HG03066 (cell line): Measurements from ENCODE around the gene HDAC4.

Source experiments
- ATAC-seq: cut with Tn5 transposase; IDR thresholded peaks from one replicate; pipeline ENCODE4 v1.9.1; 2021; ENCODE audit warnings: low read depth; ENCODE audit not compliant: unreplicated experiment

HDAC4 gene

GRCh38 chr2:239261796-239262483 is 138.9 kb downstream of the HDAC4 start:
- ATAC-seq: no peak

DNA sequence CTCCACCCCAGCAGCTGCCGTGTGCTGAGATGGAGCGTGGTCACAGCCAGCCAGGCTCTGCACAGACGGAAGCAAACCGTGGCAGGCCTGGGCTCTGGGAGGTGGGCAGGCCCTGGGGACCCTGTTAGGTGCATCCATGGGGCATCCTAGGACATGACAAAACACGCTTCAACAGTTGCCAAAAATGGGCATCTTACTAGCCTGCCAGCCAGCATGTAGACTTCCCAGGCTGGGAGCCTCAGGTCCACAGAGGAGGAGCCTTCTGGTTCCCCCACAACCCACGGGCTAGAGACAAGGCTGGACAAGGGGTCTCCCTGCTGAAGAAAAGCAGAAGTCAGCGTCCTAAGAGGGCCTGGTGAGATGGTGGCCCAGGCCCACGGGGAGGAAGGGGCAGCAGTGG is 139.5 kb downstream of the HDAC4 start:
- no peak for ATAC-seq

DNA sequence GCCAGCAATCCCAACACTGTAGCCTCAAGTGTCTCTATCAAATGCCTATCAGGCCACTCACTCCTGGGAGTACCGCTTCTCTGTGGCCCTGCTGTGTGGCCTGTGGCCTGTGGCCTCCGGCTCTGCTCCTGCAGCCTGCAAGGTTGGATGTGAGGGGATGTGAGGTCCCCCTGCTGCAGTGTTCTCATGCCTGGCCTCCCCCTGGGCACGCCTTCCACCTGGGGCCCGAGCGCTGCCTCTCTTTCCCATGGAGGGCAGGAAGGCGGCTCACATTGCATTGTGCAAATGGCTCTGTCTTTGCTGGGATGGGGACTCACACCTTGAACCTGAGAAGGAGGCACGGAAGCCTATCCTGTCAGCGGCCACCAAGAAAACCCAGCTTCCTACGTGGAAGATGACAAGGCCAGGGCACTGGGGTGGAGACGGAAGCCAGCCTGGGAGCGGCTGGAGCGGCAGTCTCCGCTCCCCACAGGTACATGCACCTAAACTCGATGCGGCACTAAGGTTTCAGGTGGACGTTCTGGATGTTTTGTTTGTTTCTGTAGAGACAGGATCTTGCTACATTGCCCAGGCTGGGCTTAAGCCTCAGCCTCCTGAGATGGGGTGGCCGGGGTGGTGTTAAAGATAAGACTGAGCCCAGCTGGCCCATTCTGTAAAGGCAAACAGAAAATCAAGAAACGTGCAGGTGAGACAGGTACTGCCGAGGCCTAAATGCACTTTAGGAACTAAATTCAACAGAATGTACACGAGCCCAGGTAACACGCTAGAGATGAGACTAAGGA is 140.1 kb downstream of the HDAC4 start:
- no peak for ATAC-seq

DNA sequence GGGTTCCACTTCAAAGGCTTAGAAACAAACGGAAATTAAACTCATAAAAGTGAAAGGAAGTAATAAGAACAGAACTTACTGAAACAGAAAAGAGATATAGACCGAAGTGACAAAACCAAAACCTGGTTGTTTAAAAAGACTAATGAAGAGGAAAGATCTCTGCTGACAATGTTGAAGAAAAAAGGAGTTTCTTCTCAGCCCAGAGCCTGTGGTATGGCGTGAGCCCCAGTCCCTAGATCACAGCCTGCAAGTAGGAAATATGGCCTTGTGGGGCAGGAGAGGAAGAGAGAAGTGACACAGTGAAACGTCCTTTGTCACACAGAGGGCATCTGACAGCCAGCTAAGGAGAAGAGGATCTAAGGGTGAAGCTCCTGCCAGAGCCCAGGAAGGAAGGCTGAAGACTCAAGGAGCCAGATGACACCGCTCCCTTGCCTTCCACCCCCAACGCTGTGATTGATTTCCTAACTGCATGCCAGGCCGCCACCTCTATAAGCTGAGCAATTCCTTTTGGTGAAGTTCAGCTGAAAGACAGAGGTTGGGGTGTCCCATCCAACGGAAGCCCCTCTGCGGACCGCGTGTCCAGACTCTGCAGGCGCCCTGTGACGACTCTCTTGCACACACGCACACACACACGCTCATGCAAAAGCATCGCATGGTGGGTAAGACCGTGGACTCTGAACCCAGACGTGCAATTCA is 141.1 kb downstream of the HDAC4 start:
- ATAC-seq: peak; percentile 73

DNA sequence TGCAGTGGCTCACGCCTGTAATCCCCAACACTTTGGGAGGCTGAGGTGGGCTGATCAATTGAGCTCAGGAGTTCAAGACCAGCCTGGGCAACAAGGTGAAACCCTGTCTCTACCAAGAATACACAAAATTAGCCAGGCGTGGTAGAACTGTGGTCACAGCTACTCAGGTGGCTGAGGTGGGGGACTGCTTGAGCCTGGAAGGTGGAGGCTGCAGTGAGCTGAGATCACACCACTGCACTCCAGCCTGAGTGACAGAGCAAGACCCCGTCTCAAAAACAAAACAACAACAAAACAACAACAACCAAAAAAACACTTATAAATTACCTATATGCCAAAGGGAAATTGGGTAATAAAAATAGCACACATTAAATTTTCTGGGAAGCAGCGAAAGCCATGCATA is 141.6 kb downstream of the HDAC4 start:
- ATAC-seq: peak; percentile 30

DNA sequence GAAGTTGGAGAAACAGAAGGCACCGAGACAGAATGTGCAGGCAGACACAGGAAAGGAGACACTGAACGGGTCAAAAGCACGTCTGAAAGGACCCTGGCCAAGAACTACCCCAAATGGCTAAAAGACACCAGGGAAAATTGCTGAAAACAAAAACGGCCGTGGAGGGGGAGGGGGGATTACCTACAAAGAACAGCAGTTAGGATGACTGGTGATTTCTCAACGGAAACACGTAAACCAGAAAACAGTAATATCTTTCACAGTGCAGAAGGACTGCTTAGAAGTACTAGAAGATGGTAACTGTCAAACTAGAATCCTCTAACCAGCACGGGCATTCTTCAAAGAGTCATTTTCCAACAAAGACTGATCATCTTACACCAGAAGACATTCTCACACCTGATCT is 142.6 kb downstream of the HDAC4 start:
- no peak for ATAC-seq

DNA sequence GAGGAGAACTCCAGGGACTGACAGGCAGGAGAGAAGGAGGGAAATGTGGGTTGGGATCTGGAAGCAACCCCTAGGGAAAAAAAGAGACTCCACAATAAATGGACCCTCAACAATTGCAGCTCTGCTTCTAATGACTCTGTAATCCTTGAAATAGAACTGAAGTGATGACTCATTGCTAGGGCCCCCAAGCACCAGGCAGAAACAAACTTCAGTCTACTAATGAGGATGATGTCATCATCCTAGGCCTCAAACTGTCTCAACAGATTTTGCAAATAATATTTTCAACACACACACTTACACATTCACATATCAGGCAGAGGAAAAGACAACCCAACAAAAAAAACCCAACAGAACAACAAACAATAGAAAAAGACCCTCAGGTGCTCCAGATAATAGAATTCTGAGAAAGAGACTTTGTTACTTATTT is 143.3 kb downstream of the HDAC4 start:
- no peak for ATAC-seq

DNA sequence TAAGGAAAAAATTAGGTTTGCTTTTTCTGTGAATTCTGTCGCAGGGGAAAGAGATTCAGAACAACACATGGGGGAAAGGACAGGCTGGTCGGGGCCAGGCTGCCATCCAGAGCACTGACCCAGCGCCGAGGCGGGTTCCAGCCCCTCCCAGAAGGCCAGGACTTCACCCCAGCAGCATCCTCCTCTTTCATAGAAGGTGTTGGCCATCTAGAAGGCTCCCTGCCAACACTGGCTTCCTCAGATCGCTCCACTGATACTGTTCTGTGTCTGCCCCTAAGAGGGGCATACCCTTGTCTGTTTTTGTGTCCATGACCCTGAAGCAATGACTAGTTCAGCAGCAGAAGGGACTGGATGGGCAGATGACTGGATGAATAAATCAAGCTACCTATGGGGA is 144.5 kb downstream of the HDAC4 start:
- no peak for ATAC-seq

DNA sequence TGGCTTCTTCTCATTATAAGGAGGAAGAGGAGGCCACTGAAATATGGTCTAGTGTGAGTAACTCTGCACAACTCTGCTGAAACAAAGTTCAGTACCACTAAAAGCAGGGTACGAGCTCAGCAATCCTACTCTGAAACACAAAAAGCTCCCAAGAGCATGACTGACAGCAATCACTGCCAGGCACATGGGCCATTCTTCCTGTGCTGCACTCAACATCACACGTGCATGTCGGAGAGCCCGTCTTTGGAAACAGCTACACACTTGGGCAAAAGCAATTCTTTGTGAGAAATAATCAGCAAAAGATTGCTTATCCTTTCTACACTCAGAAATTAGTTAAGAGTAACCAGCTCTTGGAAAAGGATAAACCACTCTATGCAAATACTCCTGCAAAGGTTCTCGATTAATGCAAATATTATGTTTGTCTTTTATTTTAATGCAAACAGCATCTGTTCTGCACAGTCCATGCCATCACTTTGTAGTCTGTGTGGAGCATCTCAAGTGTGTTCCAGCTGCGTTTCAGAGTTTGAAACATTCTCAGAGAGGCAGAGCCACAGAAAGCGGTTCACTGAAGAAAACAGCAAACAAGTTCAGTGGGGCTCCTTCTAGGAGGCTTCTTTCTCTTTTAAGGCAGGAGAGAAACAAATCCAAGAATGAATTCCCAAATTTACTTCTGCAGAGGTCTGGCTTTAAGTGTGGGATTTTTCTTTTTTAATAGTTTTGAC is 145.0 kb downstream of the HDAC4 start:
- no peak for ATAC-seq

DNA sequence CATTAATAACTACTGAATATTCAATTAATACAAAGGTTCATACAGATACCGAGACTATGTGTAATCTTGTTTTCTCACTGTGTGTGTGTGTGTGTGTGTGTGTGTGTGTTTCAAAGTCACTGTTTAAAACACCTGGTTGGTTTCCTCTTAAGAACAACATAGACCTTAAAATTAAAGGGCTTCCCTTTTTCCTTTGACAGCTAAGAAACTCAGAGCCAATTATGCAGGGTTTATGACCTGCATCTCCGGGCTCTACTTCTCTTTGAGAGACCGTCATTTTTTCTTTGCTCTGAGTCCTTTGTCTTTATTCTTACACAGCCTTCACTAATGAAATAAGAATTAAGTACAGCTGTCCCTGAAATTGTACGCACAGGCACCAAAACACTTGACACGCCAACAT is 145.6 kb downstream of the HDAC4 start:
- ATAC-seq: no peak

DNA sequence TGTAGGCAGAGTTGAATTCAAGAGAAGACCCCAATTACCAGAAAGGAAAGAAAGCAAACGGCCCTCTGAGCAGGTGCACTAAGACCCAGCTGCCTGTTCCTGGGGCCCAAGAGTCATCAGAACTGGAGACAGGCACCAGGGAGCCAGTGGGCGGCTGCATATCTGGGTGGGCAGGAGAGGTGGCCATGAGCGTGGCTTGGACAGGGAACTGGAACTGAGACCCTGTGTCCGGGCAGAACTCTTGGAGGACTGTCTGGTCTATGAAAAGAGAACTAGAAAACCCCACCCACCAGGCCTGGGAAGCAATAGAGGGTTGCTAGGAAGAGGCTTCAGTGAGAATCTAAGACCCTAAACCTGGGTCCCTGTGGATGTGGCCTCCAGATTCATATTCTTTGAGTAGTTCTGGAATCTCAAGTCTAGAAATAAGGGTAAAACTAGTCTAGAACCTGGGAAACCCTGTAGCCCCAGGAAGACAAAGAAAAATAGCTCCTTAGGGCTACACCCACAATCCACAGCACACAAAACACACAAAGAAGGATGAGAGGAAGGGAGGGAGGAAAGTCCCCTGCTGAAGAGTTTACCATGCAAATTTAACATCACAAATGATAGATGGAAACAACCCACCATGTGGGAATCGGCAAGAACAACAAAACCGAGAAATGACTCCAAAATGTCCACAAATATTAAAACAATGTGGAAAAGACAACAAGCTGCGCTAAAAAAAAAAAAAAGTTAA is 147.0 kb downstream of the HDAC4 start:
- ATAC-seq: peak; percentile 21

- peak; percentile 75 for ATAC-seq
Observed at GRCh38 chr2:239253264-239253663, 147.6 kb downstream of the HDAC4 start.

- ATAC-seq: no peak
Observed at GRCh38 chr2:239252801-239253200, 148.0 kb downstream of the HDAC4 start.

DNA sequence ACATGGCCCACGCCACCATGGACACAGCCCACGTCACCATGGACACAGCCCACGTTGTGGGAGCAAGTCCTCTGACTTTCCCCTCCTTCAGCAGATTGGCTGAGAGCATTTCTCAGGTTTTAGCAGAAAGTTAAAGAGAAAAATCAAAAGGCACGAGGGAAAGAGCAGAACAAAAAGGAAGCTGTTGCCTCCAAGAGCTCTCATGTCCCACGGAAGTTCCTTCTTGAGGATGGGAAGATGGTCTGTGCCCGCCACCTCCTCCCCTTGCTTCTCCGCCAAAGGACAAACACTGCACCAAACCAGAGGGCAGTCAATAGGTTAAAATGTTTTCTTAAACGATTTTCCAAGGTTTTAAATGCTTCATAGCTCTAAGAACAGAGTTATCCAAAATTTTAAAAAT is 148.4 kb downstream of the HDAC4 start:
- no peak for ATAC-seq

DNA sequence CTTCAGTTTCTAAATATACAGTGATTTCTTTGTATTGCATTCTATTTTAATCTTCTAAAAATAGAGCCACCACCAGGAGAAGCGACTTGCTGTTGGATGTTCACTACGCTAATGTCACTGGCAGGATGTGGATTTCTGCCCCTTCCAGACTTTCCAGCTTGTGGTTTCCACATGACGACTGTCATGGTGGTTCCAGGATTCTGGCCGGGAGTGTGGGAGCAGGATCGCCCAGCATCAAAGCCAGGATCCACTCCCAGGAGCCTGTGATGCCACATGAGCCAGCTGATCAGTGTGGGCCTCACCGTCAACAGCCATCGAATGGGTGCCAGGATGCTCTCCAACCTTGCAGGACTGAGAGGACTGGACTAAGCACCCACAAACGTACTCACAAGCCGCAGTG is 148.8 kb downstream of the HDAC4 start:
- ATAC-seq: no peak

GRCh38 chr2:239250216-239251081 is 150.4 kb downstream of the HDAC4 start:
- no peak for ATAC-seq

- ATAC-seq: no peak
Observed at GRCh38 chr2:239249776-239250175, 151.0 kb downstream of the HDAC4 start.

GRCh38 chr2:239249048-239249447 is 151.8 kb downstream of the HDAC4 start:
- no peak for ATAC-seq
